MCF 10A (cell line): Measurements from ENCODE around the gene UQCC5. TPM values are rescaled to one million over a fixed set of nuclear protein-coding genes. Genes with fewer than 3 reads are reported as not detected.

Experiments
- BruUV-seq: library from RNA; stranded (reverse); fragments of 400-500 nt; replicated peaks from 2 replicates; lab custom pipeline; 2021; lab: Mats Ljungman, UMichigan
- CTCF ChIA-PET: fragments of 300-600 bp; sonication (Branson Sonifier 250); formaldehyde crosslinking; extraction: SDS; loops from one replicate; lab custom pipeline; 2021; ENCODE audit warnings: antibody characterized with exemption, inconsistent platforms; lab: Yijun Ruan, JAX
- POLR2A ChIA-PET: fragments of 300-600, 350-650 bp; sonication (Branson Sonifier 250); formaldehyde crosslinking; extraction: SDS; loops from one replicate; lab custom pipeline; 2020; ENCODE audit warnings: antibody characterized with exemption, inconsistent platforms; lab: Yijun Ruan, JAX
- DNase-seq: peaks from one replicate; pipeline ENCODE4 v3.0.0-alpha.2; 2018; ENCODE audit not compliant: unreplicated experiment
- H3K27ac Mint-ChIP-seq: one replicate; pipeline ENCODE4 v1.8.0; 2022; ENCODE audit warnings: mild to moderate bottlenecking, low read depth, mixed read lengths; ENCODE audit not compliant: unreplicated experiment
- H3K27me3 Mint-ChIP-seq: one replicate; pipeline ENCODE4 v1.8.0; 2022; ENCODE audit warnings: mixed read lengths; ENCODE audit not compliant: insufficient read depth, unreplicated experiment
- H3K36me3 Mint-ChIP-seq: one replicate; pipeline ENCODE4 v1.8.0; 2022; ENCODE audit warnings: mild to moderate bottlenecking, moderate library complexity, mixed read lengths; ENCODE audit not compliant: insufficient read depth, unreplicated experiment
- H3K4me1 Mint-ChIP-seq: one replicate; pipeline ENCODE4 v1.8.0; 2022; ENCODE audit warnings: mixed read lengths; ENCODE audit not compliant: insufficient read depth, unreplicated experiment
- H3K4me3 Mint-ChIP-seq: one replicate; pipeline ENCODE4 v1.8.0; 2022; ENCODE audit warnings: mild to moderate bottlenecking, moderate library complexity, mixed read lengths; ENCODE audit not compliant: unreplicated experiment
- H3K9me3 Mint-ChIP-seq: one replicate; pipeline ENCODE4 v1.8.0; 2022; ENCODE audit warnings: mixed read lengths; ENCODE audit not compliant: unreplicated experiment
- CTCF ChIP-seq: fragments of 200-600 bp; IDR thresholded peaks from one replicate; pipeline ENCODE4 v1.8.0; 2022; ENCODE audit warnings: antibody characterized with exemption, mild to moderate bottlenecking; ENCODE audit not compliant: unreplicated experiment
- intact Hi-C: fragments of 100-400 bp; cut with micrococcal nuclease; formaldehyde crosslinking; loops from 2 replicates; pipeline ENCODE4 v1.14.1; 2022
- total RNA-seq: library from RNA; stranded (reverse); gene quantifications from 2 replicates; pipeline ENCODE4 v1.2.3, GENCODE V29; 2022

The UQCC5 gene
- total RNA-seq, 1 experiment from 2014 or later, result 22.6 TPM

- peak overlapping the region; percentile 61 for H3K27ac Mint-ChIP-seq
- ChIA-PET CTCF (interaction anchor here (0.6 kb wide), 1 partner anchor 54 kb away, joined by 3 read pairs; no protein-coding TSS in a partner anchor), POLR2A (no interaction called here)
- H3K27me3 Mint-ChIP-seq, result no peaks in the 10 kb centered on the region
- TF ChIP-seq CTCF, result no peak
- DNase-seq, result no peak
- peaks cover 25% of the 10 kb centered on the region for H3K4me1 Mint-ChIP-seq
- peaks cover 22% of the 10 kb centered on the region for H3K36me3 Mint-ChIP-seq
- BruUV-seq, result no TSS peak
- peak overlapping the region; percentile 72 for H3K4me3 Mint-ChIP-seq
- intact Hi-C loops, result loop anchor here (10.0 kb wide), 1 partner anchor 60 kb away; no protein-coding TSS in a partner anchor
- H3K9me3 Mint-ChIP-seq, result no peaks in the 10 kb centered on the region
Observed at GRCh38 chr3:52534281-52535183, 1.9 kb upstream of the UQCC5 start.

- H3K4me1 Mint-ChIP-seq, result peaks cover 30% of the 10 kb centered on the region
- POLR2A ChIA-PET, result interaction anchor here (0.6 to 1.9 kb wide), 22 partner anchors 9 to 561 kb away, joined by 3 to 16 read pairs (median 5); partner anchors contain the start of gene ABHD14A
- no peak for TF ChIP-seq CTCF
Observed at GRCh38 chr3:52535411-52536111, 844 bp upstream of the UQCC5 start.

GRCh38 chr3:52536112-52536368 lies 365 bp upstream of the UQCC5 start:
- intact Hi-C loops, result loop anchor here (2.0 to 10.0 kb wide), 2 partner anchors 61 to 135 kb away; no protein-coding TSS in a partner anchor
- peak overlapping the region; percentile 84 for H3K4me3 Mint-ChIP-seq
- DNase-seq, result no peak
- no peak overlapping the region for H3K27ac Mint-ChIP-seq
- no peaks in the 10 kb centered on the region for H3K9me3 Mint-ChIP-seq
- ChIA-PET POLR2A (interaction anchor here (0.6 to 1.9 kb wide), 24 partner anchors 9 to 561 kb away, joined by 3 to 16 read pairs (median 4); partner anchors contain the start of gene ABHD14A), CTCF (interaction anchor here (0.7 to 0.8 kb wide), 2 partner anchors 38 to 88 kb away, joined by 3 read pairs; no protein-coding TSS in a partner anchor)
- BruUV-seq, result no TSS peak
- H3K27me3 Mint-ChIP-seq, result no peaks in the 10 kb centered on the region
- H3K36me3 Mint-ChIP-seq, result peaks cover 36% of the 10 kb centered on the region
- TF ChIP-seq CTCF, result no peak
- peaks cover 30% of the 10 kb centered on the region for H3K4me1 Mint-ChIP-seq

More at GRCh38 chr3:52535411-52536111, 844 bp upstream of the UQCC5 start:
- Mint-ChIP-seq H3K36me3 (peaks cover 31% of the 10 kb centered on the region), H3K9me3 (no peaks in the 10 kb centered on the region), H3K27ac (peak overlapping the region; percentile 61), H3K4me3 (peak overlapping the region; percentile 84), H3K27me3 (no peaks in the 10 kb centered on the region)
- intact Hi-C loops, result loop anchor here (2.0 to 10.0 kb wide), 2 partner anchors 61 to 135 kb away; no protein-coding TSS in a partner anchor
- DNase-seq, result no peak
- CTCF ChIA-PET, result interaction anchor here (0.8 kb wide), 1 partner anchor 87 kb away, joined by 3 read pairs; no protein-coding TSS in a partner anchor
- no TSS peak for BruUV-seq
